Measurements from ENCODE around the gene SLC39A1.
"Not testable (repeated sequence)": the region's sequence is repeated elsewhere in the genome, so short reads cannot be mapped to it uniquely, and the experiment has no call there.

The SLC39A1 gene

DNA sequence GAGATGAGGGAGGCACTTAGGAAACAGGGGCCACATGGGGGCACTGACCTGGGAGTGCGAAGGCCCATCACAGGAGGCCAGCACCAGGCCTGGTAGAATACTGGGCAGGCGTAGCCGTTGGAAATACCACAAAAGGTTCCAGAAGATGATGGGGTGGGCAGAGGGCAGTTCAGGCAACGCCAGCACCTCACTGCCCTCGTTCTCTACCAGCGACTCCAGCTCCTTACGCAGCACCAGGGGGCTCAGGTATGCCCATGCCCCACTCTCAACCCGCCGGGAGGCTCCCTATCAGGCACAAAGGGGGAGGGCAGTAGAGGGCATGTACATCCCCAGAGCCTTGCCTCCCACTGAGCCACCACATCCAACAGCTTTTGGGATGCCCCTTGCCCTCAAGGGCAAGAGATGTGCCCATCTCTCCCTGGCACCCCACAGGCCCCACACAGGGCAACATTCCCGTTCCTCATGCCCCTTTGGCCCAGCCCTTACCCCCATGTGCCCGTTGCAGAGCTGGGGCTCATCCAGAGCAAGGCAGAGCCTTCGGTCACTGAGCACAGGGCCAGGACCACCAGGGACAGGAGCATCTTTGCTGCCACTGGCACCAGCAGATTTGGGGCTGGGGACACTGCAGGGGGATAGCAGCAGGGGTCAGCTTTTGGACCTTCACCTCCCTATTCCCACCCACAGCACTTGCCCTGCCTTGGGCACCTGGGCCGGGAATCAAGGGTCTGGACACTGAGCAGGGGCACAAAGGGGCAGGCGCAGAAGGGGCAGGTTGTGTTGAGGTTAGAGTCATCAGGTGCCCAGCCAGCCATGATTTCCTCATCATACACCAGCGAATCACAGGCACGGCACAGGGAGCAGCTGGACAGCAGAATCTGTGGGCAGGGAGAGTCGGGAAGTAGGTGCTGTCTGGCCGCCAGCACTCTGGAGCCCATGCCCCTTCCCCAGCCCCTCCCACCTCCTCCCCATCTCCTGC lies 30.9 kb downstream of the SLC39A1 start:
- DNase-seq (ENCODE audit: low spot score): no peak

DNA sequence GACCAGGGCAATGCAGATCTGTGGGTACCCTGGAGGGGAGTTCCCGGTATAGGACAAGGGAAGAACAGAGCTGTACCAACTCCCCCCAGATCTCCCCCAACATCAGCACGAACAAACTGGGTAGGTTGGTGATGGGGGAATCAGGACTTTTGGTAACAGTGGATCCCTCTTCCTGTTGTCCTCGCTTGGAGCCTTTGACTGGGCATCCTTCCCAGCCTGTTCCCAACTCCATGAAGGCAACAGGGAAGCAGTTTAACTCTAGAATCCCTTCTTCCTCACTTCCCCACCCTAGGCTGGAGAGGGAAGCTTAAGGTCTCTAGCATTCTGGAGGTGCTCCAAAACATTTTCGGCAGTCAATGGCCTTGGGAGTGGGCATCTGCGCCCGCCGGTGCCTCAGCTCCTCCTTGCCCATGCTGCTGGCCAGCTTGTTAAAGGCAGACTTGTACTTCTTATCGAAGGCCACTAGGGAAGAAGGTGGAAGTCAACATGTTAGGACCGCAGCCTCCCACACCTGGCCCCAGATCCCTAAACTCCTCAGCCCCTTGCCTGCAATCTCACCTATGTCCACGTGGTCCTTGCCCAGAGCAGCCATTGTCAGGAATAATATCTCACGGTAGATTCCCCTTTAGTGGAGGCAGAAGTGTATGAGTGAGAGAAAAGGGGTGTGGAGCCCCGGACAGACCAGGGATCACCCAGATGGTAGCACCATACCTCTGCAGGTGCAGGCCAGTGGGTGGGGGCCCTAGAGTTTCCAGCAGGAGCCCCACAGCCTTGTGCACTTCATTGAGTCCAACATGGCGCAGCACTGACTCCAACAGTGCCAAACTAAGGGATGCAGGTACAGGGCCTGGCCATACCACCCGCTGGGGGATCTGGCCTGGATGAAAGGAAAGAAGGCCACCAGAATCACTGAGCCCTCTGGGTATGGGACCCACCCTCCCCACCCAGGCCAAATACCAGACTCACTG lies 33.1 kb downstream of the SLC39A1 start:
- DNase-seq (ENCODE audit: low spot score): no peak

GRCh38 chr1:153929426-153929825 lies 33.9 kb downstream of the SLC39A1 start:
- DNase-seq (ENCODE audit: low spot score): no peak

GRCh38 chr1:153928791-153929341 lies 34.5 kb downstream of the SLC39A1 start:
- DNase-seq (ENCODE audit: low spot score): peak; percentile 23

DNA sequence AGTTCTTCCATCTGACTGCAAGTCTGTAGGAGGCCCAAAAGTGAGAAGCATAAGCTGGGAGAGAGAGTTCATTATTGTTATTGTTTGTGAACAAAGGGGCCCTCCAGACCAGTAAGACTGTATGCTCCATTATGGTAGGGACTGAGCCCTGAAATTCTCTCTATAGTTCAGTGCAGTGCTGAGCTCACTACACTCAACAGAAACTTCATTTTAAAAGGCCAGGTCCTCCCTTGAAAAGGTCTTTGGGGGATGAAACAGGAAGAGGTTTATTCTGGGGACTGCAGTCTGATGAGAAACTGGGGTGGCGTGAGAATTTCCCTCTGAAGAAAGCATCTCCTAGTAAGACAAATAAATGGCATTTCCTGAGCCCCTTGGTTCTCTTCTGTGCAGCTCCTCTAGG lies 35.1 kb downstream of the SLC39A1 start:
- DNase-seq (ENCODE audit: low spot score): no peak

DNA sequence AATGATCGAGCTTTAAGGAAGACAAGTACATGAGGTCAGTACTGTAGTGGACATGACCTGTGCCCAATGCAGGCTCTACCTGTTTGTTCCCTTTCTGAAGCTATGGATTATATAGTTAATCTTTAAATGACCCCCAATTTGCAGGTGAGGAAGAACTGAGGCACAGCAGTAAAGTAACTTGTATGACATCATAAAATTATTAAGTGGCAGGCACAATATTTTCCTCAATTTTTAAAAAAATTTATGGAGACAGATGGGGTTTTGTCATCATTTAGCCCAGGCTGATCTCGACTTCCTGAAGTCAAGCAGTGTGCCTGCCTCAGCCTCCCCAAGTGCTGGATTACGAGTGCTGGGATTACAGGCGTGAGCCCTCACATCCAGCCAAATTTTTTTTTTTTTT lies 36.9 kb downstream of the SLC39A1 start:
- DNase-seq (ENCODE audit: low spot score): no peak

GRCh38 chr1:153922972-153923925 lies 40.1 kb downstream of the SLC39A1 start, which contains the start of gene GATAD2B:
Gene GATAD2B, minus strand, starts transcription at chr1:153922972. Its CDS starts 94,625 bp downstream, at chr1:153828347.
- DNase-seq (ENCODE audit: low spot score): peak; percentile 99

DNA sequence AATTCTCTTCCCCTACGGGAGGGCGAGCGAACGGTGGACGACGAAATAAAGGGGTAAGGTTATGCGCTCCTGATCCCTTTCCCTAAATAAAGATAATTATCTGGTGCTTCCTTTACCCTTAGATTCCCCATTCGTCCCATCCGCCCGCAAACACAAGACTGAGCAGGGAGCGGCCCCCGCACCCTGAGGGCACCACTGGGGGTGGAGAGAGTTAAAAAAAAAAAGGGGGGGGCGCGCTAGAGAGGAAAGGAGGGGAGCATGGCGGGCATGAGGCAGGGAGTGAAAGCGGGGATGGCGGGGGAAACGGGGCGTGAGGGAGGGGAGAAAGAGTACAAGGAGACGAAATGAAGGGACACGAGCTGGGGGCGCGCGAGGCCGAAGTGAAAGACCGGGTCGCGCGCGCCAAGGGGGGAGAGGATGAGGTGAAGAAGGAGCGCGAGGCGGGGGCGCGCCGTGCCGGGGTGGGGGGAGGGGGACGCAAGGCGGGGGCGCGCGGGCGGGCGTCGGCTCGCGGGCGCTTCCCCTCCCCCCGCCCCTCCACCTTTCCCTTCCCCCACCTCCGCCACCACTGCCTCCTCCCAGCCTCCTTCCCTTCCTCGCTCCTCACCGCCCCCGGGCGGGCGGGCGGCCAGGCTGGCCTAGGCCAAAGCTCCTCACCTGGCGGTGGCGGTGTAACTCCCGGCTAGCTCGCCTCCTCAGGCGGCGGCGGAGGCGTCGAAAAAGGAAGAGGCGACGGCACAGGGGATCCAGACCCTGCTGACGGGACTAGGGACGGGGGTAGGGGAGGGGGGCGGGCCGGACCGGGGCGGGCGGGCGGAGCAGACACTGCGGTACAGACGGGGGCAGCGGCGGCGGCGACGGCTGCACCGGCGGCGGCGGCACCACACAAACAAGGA lies 41.0 kb downstream of the SLC39A1 start:
- DNase-seq (ENCODE audit: low spot score): no peak

GRCh38 chr1:153921803-153922075 lies 41.6 kb downstream of the SLC39A1 start:
- peak; percentile 5 for DNase-seq (ENCODE audit: low spot score)

DNA sequence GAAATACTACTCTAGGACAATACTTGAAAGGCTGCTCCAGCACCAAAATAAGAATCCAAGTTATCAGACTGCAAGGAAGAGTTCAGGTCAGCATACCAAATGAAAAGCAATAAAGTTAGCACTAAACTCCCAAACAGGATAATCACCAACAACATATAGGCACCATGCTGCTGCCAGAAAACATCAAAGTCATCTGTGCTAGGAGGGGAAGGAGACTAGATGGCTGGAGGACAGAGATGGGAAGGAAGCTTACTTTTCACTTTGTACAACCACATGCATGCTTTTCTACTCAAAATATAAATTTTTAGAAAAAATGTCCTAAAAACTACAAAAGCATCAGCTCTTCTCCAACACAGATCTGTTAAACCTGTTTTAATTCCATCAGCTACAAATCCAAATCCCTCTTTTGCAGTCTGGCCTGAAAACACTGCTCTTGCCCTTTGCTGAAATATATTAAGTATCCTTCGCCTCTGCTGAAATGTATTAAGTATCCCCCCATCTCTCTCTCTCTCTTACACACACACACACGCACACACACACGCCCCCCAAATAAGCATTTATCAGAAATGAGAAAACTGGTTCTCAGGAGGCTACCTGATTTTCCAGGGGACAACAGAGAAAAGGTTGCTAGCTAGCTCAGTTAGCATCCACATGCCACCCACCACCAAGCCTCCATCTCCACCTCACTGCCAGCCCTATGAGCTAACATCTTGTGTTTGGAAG lies 42.1 kb downstream of the SLC39A1 start:
- DNase-seq (ENCODE audit: low spot score): no peak

DNA sequence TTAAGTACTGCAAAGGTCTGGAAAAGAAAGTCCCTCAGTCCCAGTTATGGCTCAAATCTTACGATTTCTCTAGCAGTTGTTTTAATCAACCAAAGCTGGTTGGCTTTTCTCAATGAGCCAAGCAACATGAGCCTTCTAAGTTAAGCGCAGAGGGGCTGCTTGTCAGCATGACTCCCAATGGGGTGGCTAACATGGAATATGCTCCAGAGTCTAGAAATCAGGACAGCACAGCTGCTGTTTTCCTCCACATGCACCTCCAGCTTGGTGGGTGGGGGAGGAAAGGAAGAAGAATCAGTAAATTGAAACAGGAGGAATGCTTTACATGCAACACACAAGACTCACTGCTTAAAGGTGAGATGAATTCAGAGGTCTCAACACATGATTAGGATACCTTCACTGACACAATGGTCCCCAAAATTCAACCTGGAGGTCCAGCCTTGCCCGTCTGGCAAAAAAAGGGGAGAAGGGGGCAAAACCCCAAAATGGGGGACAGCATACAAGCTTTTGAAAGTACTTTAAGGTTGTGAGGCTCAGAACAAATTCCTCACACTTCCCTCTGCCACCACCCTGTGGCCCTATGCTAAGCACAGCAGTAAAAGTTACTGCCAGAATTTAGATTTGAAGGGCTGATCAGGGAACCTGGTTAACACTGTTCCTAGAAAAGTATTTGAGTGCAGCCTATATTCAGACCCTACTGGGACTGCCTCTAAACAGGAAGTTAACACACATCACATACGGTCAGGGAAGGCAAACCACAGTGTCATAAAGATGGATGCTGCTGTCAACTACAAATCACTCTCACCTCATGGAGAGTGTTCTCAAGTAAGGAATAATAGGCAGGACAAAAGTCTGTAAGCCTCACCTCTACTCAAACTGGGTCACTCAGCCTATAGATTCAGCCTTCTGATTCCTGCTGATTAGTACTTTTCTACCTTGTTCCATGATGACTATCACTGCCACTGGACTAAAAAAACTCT lies 43.2 kb downstream of the SLC39A1 start:
- DNase-seq (ENCODE audit: low spot score): peak; percentile 25

- DNase-seq (ENCODE audit: low spot score): no peak
Measured at GRCh38 chr1:153916297-153916696, 47.0 kb downstream of the SLC39A1 start.

GRCh38 chr1:153912349-153912748 lies 51.0 kb downstream of the SLC39A1 start:
- DNase-seq (ENCODE audit: low spot score): no peak

- not testable (repeated sequence) for DNase-seq (ENCODE audit: low spot score)
Measured at GRCh38 chr1:153910560-153910959, 52.8 kb downstream of the SLC39A1 start.

All from AG08396 (cell line).